DND-41 (cell line): ENCODE measurements around the gene LRRC66.

Experiments used
- ATAC-seq: fragments of 200-7000 bp; cut with Tn5 transposase; 3 replicates; pipeline ENCODE4 v1.9.1; 2021; ENCODE audit warnings: low read depth; ENCODE audit not compliant: insufficient read depth
- DNase-seq: peaks from one replicate; pipeline ENCODE4 v3.0.0-alpha.2; 2020
- H2AFZ ChIP-seq: 2 replicates; pipeline ENCODE4 v1.6.0; 2012; ENCODE audit warnings: low read depth, low read length
- H3K27ac ChIP-seq: 2 replicates; pipeline ENCODE4 v1.5.1; 2012; ENCODE audit warnings: low read length, inconsistent platforms
- H3K27me3 ChIP-seq: fragments of 200-600 bp; sonication (generic); 2 replicates; pipeline ENCODE4 v1.6.0; 2012; ENCODE audit warnings: low read length, mild to moderate bottlenecking, inconsistent platforms; ENCODE audit not compliant: insufficient read depth, poor library complexity
- H3K36me3 ChIP-seq: 2 replicates; pipeline ENCODE4 v1.5.1; 2012; ENCODE audit warnings: low read length, inconsistent platforms; ENCODE audit not compliant: insufficient read depth
- H3K4me1 ChIP-seq: 2 replicates; pipeline ENCODE4 v1.5.1; 2012; ENCODE audit warnings: mild to moderate bottlenecking, low read length; ENCODE audit not compliant: insufficient read depth
- H3K4me2 ChIP-seq: 2 replicates; pipeline ENCODE4 v1.6.0; 2012; ENCODE audit warnings: mild to moderate bottlenecking, moderate library complexity, low read length, inconsistent platforms; ENCODE audit not compliant: insufficient read depth
- H3K4me3 ChIP-seq, 2 experiments: fragments of 200-600 bp in 1 of 2; shearing (Covaris generic) in 1 of 2; 2 replicates each; pipeline ENCODE4 v1.5.1; 2012 to 2016; ENCODE audit warnings: inconsistent platforms in 2 of 2, low read length in 2 of 2, mild to moderate bottlenecking in 2 of 2, low read depth in 1 of 2, moderate library complexity in 1 of 2
- H3K79me2 ChIP-seq: 2 replicates; pipeline ENCODE4 v1.6.0; 2012; ENCODE audit warnings: low read length, inconsistent platforms; ENCODE audit not compliant: insufficient read depth
- H3K9ac ChIP-seq: 2 replicates; pipeline ENCODE4 v1.6.0; 2012; ENCODE audit warnings: low read depth, mild to moderate bottlenecking, inconsistent platforms, low read length, moderate library complexity
- H3K9me3 ChIP-seq: 2 replicates; pipeline ENCODE4 v1.5.1; 2012; ENCODE audit warnings: low read length, moderate library complexity, mild to moderate bottlenecking, inconsistent platforms; ENCODE audit not compliant: insufficient read depth, severe bottlenecking
- H4K20me1 ChIP-seq: 2 replicates; pipeline ENCODE4 v1.6.0; 2012; ENCODE audit warnings: low read length; ENCODE audit not compliant: insufficient read depth
- CTCF ChIP-seq: IDR thresholded peaks from 2 replicates; pipeline ENCODE4 v1.5.1; 2012; ENCODE audit warnings: borderline replicate concordance, low read length, moderate library complexity, mild to moderate bottlenecking; ENCODE audit not compliant: poor library complexity, severe bottlenecking; ENCODE audit errors: extremely low read depth
- EZH2 ChIP-seq: IDR thresholded peaks from 3 replicates; pipeline ENCODE4 v1.6.1; 2012; ENCODE audit warnings: borderline replicate concordance, low read depth, mild to moderate bottlenecking, moderate library complexity, low read length, inconsistent platforms; ENCODE audit not compliant: severe bottlenecking

LRRC66 gene

DNA sequence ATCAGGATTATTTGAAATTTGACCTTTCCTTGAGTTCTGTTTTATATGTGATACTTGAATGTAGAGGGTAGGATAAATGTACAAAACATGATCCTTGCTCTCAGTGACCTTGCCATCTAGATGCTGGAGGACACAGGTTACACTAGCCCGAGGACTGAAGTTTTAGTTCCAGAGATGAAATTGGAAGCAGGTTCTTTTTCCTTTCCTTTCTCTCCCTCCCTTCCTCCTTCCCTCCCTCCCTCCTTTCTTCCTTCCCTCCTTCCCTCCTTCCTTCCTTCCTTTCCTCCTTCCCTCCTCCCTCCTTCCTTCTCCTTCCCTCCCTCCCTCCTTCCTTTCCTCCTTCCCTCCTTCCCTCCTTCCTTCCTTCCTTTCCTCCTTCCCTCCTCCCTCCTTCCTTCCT lies 54.3 kb downstream of the LRRC66 start:
- no peak overlapping the region for H3K4me2 ChIP-seq
- TF ChIP-seq EZH2 (no peak), CTCF (no peak)
- no peak overlapping the region for H3K9ac ChIP-seq
- no peaks in the 10 kb centered on the region for H3K79me2 ChIP-seq
- no peaks in the 10 kb centered on the region for H3K4me1 ChIP-seq
- no peaks in the 10 kb centered on the region for H3K27me3 ChIP-seq
- no peaks in the 10 kb centered on the region for H3K9me3 ChIP-seq
- H4K20me1 ChIP-seq, result no peaks in the 10 kb centered on the region
- H2AFZ ChIP-seq, result no peak overlapping the region
- no peak for DNase-seq
- H3K36me3 ChIP-seq, result no peaks in the 10 kb centered on the region
- H3K4me3 ChIP-seq, result no peak overlapping the region
- ATAC-seq, result no peak
- H3K27ac ChIP-seq, result no peak overlapping the region

DNA sequence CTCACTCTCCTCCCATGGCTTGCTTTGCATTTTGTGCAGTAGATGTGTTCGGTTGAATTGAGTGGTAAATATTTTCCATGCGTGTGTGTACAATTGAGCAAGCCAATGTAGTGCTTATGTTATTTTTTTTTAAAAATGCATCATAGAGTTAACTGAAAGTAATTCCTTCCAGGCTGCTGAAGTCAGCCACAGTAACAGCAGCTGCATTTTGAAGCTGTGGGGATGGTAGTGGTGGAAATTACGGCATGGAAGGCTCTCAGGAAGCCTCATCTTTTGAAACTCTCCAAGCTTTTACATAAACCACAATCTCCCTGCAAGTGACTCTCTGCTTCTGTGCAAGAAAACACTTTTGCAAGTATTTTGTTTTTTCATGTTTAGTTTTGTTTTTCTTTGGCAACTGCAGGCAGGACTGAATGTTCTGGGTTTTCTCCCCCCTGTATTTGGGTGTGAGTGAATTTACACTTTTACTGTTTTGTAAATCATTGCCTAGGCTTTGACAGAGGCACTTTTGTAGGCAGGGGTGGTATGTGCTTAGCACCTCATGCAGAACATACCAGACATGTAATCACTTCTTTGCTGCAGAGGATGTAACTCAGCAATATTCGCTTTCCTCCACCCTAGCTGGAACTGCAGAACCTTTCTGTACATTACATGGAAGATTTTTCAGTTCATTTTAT lies 56.2 kb downstream of the LRRC66 start:
- Histone ChIP-seq H3K4me2 (no peak overlapping the region), H3K4me3 (no peak overlapping the region)
- ATAC-seq, result peak; percentile 72

DNA sequence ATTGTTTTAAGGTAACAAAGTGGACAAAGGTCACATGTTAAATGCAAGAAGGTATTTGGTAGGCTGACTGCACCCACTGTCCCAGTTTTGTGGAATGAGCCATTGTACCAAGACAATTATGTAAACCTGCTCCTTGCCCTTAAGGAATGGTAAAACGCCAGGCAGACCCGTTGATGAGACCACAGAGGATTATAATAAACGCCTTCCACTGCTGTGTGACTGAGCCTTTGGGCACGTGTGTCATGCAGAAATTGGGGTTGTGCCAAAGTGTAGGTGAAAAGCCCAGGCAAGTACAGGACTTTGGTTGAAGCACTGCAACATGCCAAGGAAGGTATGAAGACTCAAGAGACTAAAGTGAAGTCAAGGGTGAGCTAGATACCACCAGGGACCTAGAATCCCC lies 59.7 kb downstream of the LRRC66 start:
- H3K9ac ChIP-seq, result no peak overlapping the region
- no peaks in the 10 kb centered on the region for H3K27me3 ChIP-seq
- H3K36me3 ChIP-seq, result no peaks in the 10 kb centered on the region
- no peak overlapping the region for H3K27ac ChIP-seq
- no peaks in the 10 kb centered on the region for H3K9me3 ChIP-seq
- no peak for ATAC-seq
- no peak for TF ChIP-seq EZH2
- TF ChIP-seq CTCF, result no peak
- H2AFZ ChIP-seq, result no peak overlapping the region
- no peak for DNase-seq
- no peaks in the 10 kb centered on the region for H3K79me2 ChIP-seq
- no peak overlapping the region for H3K4me3 ChIP-seq
- H4K20me1 ChIP-seq, result no peaks in the 10 kb centered on the region
- H3K4me1 ChIP-seq, result no peaks in the 10 kb centered on the region
- H3K4me2 ChIP-seq, result no peak overlapping the region

More for the DNA sequence above, 56.2 kb downstream of the LRRC66 start:
- Histone ChIP-seq H3K79me2 (no peaks in the 10 kb centered on the region), H3K27me3 (no peaks in the 10 kb centered on the region), H4K20me1 (no peaks in the 10 kb centered on the region), H3K4me1 (no peaks in the 10 kb centered on the region), H3K9ac (no peak overlapping the region), H3K9me3 (no peaks in the 10 kb centered on the region), H3K27ac (no peak overlapping the region), H3K36me3 (no peaks in the 10 kb centered on the region), H2AFZ (no peak overlapping the region)
- no peak for TF ChIP-seq CTCF
- no peak for TF ChIP-seq EZH2
- no peak for DNase-seq
